Pancreas (tissue), 10 donors: ENCODE results near the gene PALM. TPM values are rescaled to one million over a fixed set of nuclear protein-coding genes. Genes with fewer than 3 reads are reported as not detected.
A peak's percentile ranks its signal among the peaks of the same experiment; 100 is the strongest.

Experiments
- ATAC-seq, 4 donors: fragments of 200-7000 bp; cut with Tn5 transposase; one replicate each; pipeline versions ENCODE4 v1.8.0 to v1.9.1; 2020; ENCODE audit warnings: mild to moderate bottlenecking in 4 of 4, moderate library complexity in 4 of 4
- DNase-seq, 6 donors: peaks; one replicate each; pipeline ENCODE4 v3.0.0-alpha.2; 2020
- FAIRE-seq: peaks from 2 replicates; lab custom pipeline; 2012; peaks lifted over from hg19 to GRCh38; lab: Jason Lieb, UNC
- H3K27ac ChIP-seq, 4 donors: fragments of 200-600 bp; sonication (generic); 1 replicate in 3 of 4; 2 replicates in 1 of 4; pipeline versions ENCODE4 v1.5.0 to v1.8.0; 2020
- H3K27me3 ChIP-seq, 4 donors: fragments of 200-600 bp; one replicate each; pipeline ENCODE4 v1.8.0; 2021
- H3K36me3 ChIP-seq, 3 donors: fragments of 200-600 bp; sonication (generic) in 1 of 3; one replicate each; pipeline versions ENCODE4 v1.5.0 to v1.8.0; 2020 to 2021
- H3K4me1 ChIP-seq, 3 donors: fragments of 200-600 bp; one replicate each; pipeline ENCODE4 v1.8.0; 2021
- H3K4me3 ChIP-seq, 4 donors: fragments of 200-600 bp; sonication (generic) in 2 of 4; one replicate each; pipeline versions ENCODE4 v1.5.0 to v1.8.0; 2020 to 2021
- H3K9me3 ChIP-seq, 4 donors: fragments of 200-600 bp; one replicate each; pipeline ENCODE4 v1.8.0; 2021
- CTCF ChIP-seq, 4 donors: fragments of 200-600 bp; sonication (generic) in 3 of 4; IDR thresholded peaks; one replicate each; pipeline versions ENCODE4 v1.5.0 to v1.8.0; 2021; ENCODE audit warnings: antibody characterized with exemption in 4 of 4
- whole genome bisulfite sequencing, 2 donors: extraction: QIAGEN DNeasy Blood & Tissue Kit; methylation state at CpG; one replicate each; pipeline ENCODE4 v1.1.7; 2013; 5-methylcytosine and 5-hydroxymethylcytosine counted together
- intact Hi-C, 3 donors: fragments of 100-400 bp; cut with DNase I; formaldehyde crosslinking; loops; one replicate each; pipeline versions ENCODE4 v1.11.1 to v1.14.2; 2022
- polyA plus RNA-seq, 2 donors: library from polyadenylated mRNA; stranded (reverse); fragments of 200-250 nt; gene quantifications; one replicate each; pipeline ENCODE4 v1.2.3, GENCODE V29; 2013
- total RNA-seq, 6 donors: library from RNA; stranded (reverse); fragmentation: NEBNext Ultra II Directional in 4 of 6; extraction: Animal tissue kit (Norgen Biotek cat#: 25700) in 4 of 6; gene quantifications; one replicate each; pipeline versions ENCODE4 v1.2.1 to v1.2.4, GENCODE V29; 2021 to 2023
- donor health status: healthy with polysubstance abuse.
- donor health status: DM: no; HTN: no; CAD: no; lungs with moderate emphysema.
- donor health status: DM: no; HTN: no; CAD: no.
- donor health status: control.
- donor health status: control.
- donor health status: Bipolar disorder and iron deficiency.
- donor health status: DM: yes; HTN: yes; CAD: no.
- donor health status: DM: no; HTN: no; CAD: no.
- donor health status: DM: no; HTN: no; CAD: no.
- donor health status: DM: yes; HTN: yes; CAD: no.

PALM gene
- total and polyA plus RNA-seq, 8 donors = 3.5 to 12.6 (median 6.2) TPM

DNA sequence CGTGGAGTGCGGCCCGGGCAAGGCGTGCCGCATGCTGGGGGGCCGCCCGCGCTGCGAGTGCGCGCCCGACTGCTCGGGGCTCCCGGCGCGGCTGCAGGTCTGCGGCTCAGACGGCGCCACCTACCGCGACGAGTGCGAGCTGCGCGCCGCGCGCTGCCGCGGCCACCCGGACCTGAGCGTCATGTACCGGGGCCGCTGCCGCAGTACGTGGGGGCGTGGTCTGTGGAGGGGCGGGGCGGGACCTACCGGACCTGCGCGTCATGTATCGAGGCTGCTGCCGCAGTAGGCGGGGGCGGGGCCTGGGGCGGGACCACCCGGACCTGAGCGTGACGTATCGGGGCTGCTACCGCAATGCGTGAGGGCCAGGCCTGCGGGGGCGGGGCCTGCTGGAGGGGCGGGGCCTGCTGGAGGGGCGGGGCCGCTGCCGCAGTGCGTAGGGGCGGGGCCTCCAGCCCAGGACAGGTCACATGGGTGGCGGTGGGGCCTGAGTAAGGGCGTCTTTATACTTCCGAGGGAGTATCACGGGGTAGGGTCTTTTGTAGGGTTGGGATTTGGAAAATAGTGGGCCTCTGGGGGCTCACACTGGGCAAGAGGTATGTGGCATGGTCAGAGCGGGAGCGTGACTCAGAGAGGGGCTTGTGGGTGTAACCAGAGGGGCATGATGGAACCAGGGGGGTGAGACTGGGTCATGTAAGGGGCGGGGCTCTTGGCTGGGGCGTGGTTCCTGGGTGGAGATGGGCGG lies 28.3 kb upstream of the PALM start:
- no peak for FAIRE-seq
- peak; percentile 84 to 91 (median 88) for ATAC-seq
- H3K4me1 ChIP-seq = peaks cover 0 to 9% (median 3%) of the 10 kb centered on the region in 3 donors
- peak overlapping the region; percentile 70 to 91 (median 86) for H3K27ac ChIP-seq
- peak overlapping the region; percentile 51 to 92 (median 86) for H3K4me3 ChIP-seq
- peak; percentile 99 to 100 (median 100) for DNase-seq
- intact Hi-C loops = no loop called here
- no peaks in the 10 kb centered on the region for H3K36me3 ChIP-seq
- H3K9me3 ChIP-seq = no peaks in the 10 kb centered on the region
- WGBS, 2 donors = 1% methylated on average over 64 to 70 of the region's 70 CpGs
- H3K27me3 ChIP-seq = no peaks in the 10 kb centered on the region
- peak; percentile 10 to 31 (median 18) for TF ChIP-seq CTCF (IDR thresholded peaks at IDR 0.05)

DNA sequence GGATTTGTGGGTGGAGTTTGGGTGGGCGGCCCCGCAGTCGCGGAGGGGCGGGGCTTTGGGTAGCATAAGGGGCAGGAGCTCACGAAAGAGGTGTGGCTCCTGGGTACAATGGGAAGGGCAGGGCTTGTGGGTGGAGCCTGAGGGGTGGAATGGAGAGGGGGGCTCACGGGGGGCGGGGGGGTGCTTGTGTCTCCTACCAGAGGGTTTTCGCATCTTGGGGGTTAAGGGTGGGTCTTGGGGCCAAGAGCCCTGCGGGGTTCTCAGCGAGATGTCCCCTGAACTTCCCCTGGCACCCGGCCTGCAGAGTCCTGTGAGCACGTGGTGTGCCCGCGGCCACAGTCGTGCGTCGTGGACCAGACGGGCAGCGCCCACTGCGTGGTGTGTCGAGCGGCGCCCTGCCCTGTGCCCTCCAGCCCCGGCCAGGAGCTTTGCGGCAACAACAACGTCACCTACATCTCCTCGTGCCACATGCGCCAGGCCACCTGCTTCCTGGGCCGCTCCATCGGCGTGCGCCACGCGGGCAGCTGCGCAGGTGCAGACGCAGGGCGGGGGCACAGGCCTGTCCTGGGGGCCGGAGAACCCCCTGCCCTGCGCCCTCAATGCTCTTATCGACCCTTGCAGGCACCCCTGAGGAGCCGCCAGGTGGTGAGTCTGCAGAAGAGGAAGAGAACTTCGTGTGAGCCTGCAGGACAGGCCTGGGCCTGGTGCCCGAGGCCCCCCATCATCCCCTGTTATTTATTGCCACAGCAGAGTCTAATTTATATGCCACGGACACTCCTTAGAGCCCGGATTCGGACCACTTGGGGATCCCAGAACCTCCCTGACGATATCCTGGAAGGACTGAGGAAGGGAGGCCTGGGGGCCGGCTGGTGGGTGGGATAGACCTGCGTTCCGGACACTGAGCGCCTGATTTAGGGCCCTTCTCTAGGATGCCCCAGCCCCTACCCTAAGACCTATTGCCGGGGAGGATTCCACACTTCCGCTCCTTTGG lies 27.4 kb upstream of the PALM start:
- ATAC-seq = no peak
- H3K27ac ChIP-seq = peak overlapping the region in 2 of 4 donors; percentile 83 to 85

DNA sequence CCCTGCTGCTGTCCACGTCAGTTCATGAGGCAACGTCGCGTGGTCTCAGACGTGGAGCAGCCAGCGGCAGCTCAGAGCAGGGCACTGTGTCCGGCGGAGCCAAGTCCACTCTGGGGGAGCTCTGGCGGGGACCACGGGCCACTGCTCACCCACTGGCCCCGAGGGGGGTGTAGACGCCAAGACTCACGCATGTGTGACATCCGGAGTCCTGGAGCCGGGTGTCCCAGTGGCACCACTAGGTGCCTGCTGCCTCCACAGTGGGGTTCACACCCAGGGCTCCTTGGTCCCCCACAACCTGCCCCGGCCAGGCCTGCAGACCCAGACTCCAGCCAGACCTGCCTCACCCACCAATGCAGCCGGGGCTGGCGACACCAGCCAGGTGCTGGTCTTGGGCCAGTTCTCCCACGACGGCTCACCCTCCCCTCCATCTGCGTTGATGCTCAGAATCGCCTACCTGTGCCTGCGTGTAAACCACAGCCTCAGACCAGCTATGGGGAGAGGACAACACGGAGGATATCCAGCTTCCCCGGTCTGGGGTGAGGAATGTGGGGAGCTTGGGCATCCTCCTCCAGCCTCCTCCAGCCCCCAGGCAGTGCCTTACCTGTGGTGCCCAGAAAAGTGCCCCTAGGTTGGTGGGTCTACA lies 25.9 kb upstream of the PALM start:
- H3K4me1 ChIP-seq = peaks cover 0 to 4% (median 3%) of the 10 kb centered on the region in 3 donors
- no peak overlapping the region for H3K4me3 ChIP-seq
- H3K9me3 ChIP-seq = no peaks in the 10 kb centered on the region
- FAIRE-seq (no peak), ATAC-seq (no peak), DNase-seq (peak in 2 of 6 donors; percentile 55 to 79)
- intact Hi-C loops = no loop called here
- no peak overlapping the region for H3K27ac ChIP-seq
- no peaks in the 10 kb centered on the region for H3K27me3 ChIP-seq
- H3K36me3 ChIP-seq = no peaks in the 10 kb centered on the region
- no peak for TF ChIP-seq CTCF (IDR thresholded peaks at IDR 0.05)
- WGBS, 2 donors = 63 to 69% methylated on average over 25 of the region's 25 CpGs

More for the DNA sequence above, 27.4 kb upstream of the PALM start:
- Histone ChIP-seq H3K9me3 (no peaks in the 10 kb centered on the region), H3K4me3 (peak overlapping the region in 1 of 4 donors; percentile 86), H3K27me3 (no peaks in the 10 kb centered on the region), H3K36me3 (no peaks in the 10 kb centered on the region), H3K4me1 (peaks cover 0 to 9% (median 3%) of the 10 kb centered on the region in 3 donors)
- no peak for FAIRE-seq
- 66 to 72% methylated on average over 53 to 54 of the region's 54 CpGs for WGBS, 2 donors
- intact Hi-C loops = no loop called here
- TF ChIP-seq CTCF (IDR thresholded peaks at IDR 0.05) = no peak
- DNase-seq = peak in 4 of 6 donors; percentile 60 to 97 (median 92)

DNA sequence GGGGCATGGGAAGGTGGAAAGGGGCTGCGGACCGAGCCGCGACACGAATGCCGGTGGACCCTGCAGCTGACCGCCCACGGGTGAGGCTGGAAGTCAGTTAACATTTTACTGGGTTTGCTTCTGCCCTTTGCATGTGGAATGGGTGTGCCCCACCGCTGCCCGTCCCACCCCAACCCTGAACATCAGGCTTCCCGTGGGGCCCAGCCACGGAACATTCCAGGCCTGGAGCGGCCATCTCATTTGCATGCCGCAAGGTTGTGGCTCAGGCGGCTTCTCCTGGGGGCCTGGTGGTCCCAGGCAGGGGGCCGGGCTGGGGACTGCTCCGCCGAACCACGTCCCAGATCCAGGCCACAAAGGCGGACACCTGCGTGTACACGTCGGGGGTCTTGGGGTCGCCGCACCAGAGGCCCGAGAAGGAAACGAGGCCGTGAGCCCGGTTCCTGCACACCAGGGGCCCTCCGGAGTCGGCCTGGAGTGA lies 23.2 kb upstream of the PALM start:
- no peaks in the 10 kb centered on the region for H3K9me3 ChIP-seq
- intact Hi-C loops = no loop called here
- no peak overlapping the region for H3K4me3 ChIP-seq
- H3K27me3 ChIP-seq = no peaks in the 10 kb centered on the region
- H3K27ac ChIP-seq = no peak overlapping the region
- no peaks in the 10 kb centered on the region for H3K36me3 ChIP-seq
- 77 to 85% methylated on average over 31 of the region's 31 CpGs for WGBS, 2 donors
- H3K4me1 ChIP-seq = no peaks in the 10 kb centered on the region
- ATAC-seq (no peak), DNase-seq (peak in 1 of 6 donors; percentile 66), FAIRE-seq (no peak)
- TF ChIP-seq CTCF (IDR thresholded peaks at IDR 0.05) = no peak
